T follicular helper cell (primary cell): Measurements from ENCODE around the gene NTSR1.

Experiments
- DNase-seq: peaks from one replicate; pipeline ENCODE4 v3.0.0-alpha.2; 2020; ENCODE audit warnings: low read depth

NTSR1 gene

GRCh38 chr20:62694106-62694505 lies 14.5 kb upstream of the NTSR1 start:
- no peak for DNase-seq

GRCh38 chr20:62694868-62695267 lies 13.8 kb upstream of the NTSR1 start:
- no peak for DNase-seq

- DNase-seq, result no peak
Observed at GRCh38 chr20:62695448-62696414, 12.9 kb upstream of the NTSR1 start.

- no peak for DNase-seq
Observed at GRCh38 chr20:62696434-62696957, 12.1 kb upstream of the NTSR1 start.

GRCh38 chr20:62696989-62697388 lies 11.6 kb upstream of the NTSR1 start:
- no peak for DNase-seq

- no peak for DNase-seq
Observed at GRCh38 chr20:62697468-62697912, 11.1 kb upstream of the NTSR1 start.

- DNase-seq, result no peak
Observed at GRCh38 chr20:62698231-62698630, 10.4 kb upstream of the NTSR1 start.

- no peak for DNase-seq
Observed at GRCh38 chr20:62699296-62699695, 9.3 kb upstream of the NTSR1 start.

GRCh38 chr20:62699741-62700140 lies 8.9 kb upstream of the NTSR1 start:
- DNase-seq, result no peak

GRCh38 chr20:62700261-62700930 lies 8.2 kb upstream of the NTSR1 start:
- no peak for DNase-seq

GRCh38 chr20:62701161-62702012 lies 7.2 kb upstream of the NTSR1 start:
- DNase-seq, result no peak

GRCh38 chr20:62702013-62702300 lies 6.7 kb upstream of the NTSR1 start:
- DNase-seq, result no peak

- DNase-seq, result no peak
Observed at GRCh38 chr20:62702895-62703852, 5.5 kb upstream of the NTSR1 start.

- DNase-seq, result no peak
Observed at GRCh38 chr20:62703853-62704228, 4.8 kb upstream of the NTSR1 start.

- DNase-seq, result no peak
Observed at GRCh38 chr20:62704341-62704948, 4.2 kb upstream of the NTSR1 start.

GRCh38 chr20:62705627-62706026 lies 3.0 kb upstream of the NTSR1 start:
- no peak for DNase-seq

GRCh38 chr20:62706344-62706743 lies 2.3 kb upstream of the NTSR1 start:
- DNase-seq, result no peak

GRCh38 chr20:62706857-62707256 lies 1.8 kb upstream of the NTSR1 start:
- no peak for DNase-seq

- no peak for DNase-seq
Observed at GRCh38 chr20:62707276-62707920, 1.2 kb upstream of the NTSR1 start.

- DNase-seq, result no peak
Observed at GRCh38 chr20:62707921-62708521, 615 bp upstream of the NTSR1 start.
